ENCODE data around the gene ANK3. TPM values are rescaled to one million over a fixed set of nuclear protein-coding genes. Genes with fewer than 3 reads are reported as not detected.

Gene ANK3
- total RNA-seq, 1 experiment from 2014 or later, result 32.0 TPM

DNA sequence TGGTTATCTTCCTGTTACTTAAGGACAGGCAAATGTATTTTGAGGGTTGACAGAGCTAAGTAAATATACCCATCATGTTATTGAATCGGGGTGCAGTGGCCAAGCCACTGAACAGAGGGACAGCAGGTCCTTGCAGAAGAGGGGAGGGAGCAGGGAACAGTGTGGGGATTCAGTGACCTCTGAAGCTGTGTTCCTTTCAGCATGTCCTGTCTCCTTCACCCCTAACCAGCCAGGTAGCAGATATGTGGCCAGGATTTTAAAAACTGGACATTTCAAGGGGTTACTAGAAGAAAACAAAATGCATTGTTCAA is 12.7 kb downstream of the ANK3 start:
- intact Hi-C loops (cut with micrococcal nuclease; ENCODE audit: unreplicated experiment), result no loop called here
- POLR2A ChIA-PET (ENCODE audit: unreplicated experiment), result interaction anchor here (0.7 kb wide), 1 partner anchor 131 kb away, joined by 8 read pairs; no protein-coding TSS in a partner anchor
- H3K9me2 ChIP-seq (ENCODE audit: insufficient read depth), result no peaks in the 10 kb centered on the region; the same call in 1 of the 2 replicates

DNA sequence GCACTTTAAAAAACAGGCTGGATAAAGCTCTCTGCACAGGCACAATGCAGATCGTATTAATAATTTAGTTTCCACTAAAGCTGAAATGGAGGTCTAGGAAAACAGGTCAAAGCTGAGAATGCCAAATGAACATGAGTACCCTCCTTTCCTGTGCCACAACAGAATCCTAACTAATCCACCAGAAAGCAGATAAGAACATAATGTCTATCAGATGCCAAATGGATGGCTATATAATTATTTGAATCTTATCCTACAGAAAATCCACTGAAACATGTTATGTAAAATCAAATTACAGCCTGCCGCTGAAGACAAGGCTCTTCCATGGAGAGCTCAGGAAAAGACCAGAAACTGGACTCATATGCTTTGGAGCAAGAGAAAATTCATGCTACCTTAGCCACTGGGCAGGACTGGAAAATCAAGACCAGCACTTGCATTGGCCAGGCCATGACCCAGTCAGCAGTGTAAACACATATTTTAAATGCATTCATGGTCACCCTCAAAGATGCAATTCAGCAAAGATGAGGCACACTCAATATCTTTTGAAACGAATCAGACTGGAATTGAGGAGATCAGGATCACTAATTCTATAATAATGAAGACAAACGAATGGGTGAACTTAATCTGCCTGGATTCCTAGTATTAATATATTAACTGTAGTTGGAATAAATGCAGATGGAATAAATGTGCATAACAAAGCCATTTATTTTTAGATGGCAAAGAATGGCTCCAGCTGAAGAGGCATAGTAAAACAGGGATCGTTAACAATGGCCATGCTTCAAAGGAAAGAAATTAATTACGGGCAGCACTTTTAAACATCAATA is 13.2 kb downstream of the ANK3 start:
- no peak for TF ChIP-seq EZH2 (IDR thresholded peaks at IDR 0.05; ENCODE audit: low read depth)
- TF ChIP-seq, protein P1, sequence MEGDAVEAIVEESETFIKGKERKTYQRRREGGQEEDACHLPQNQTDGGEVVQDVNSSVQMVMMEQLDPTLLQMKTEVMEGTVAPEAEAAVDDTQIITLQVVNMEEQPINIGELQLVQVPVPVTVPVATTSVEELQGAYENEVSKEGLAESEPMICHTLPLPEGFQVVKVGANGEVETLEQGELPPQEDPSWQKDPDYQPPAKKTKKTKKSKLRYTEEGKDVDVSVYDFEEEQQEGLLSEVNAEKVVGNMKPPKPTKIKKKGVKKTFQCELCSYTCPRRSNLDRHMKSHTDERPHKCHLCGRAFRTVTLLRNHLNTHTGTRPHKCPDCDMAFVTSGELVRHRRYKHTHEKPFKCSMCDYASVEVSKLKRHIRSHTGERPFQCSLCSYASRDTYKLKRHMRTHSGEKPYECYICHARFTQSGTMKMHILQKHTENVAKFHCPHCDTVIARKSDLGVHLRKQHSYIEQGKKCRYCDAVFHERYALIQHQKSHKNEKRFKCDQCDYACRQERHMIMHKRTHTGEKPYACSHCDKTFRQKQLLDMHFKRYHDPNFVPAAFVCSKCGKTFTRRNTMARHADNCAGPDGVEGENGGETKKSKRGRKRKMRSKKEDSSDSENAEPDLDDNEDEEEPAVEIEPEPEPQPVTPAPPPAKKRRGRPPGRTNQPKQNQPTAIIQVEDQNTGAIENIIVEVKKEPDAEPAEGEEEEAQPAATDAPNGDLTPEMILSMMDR (conservative IDR thresholded peaks at IDR 0.05), result no peak
- no peaks in the 10 kb centered on the region for H3K36me3 ChIP-seq (ENCODE audit: low read depth)
- no peak overlapping the region for H2AFZ ChIP-seq
- no peak overlapping the region for H3K27ac ChIP-seq
- no peaks in the 10 kb centered on the region for H3K27me3 ChIP-seq (ENCODE audit: insufficient read depth, low read depth)
- ChIA-PET CTCF (no interaction called here), POLR2A (ENCODE audit: unreplicated experiment) (no interaction called here)
- no peak for DNase-seq
- BruUV-seq (replicated peaks), result no TSS peak
- no peaks in the 10 kb centered on the region for H3K9me3 ChIP-seq (ENCODE audit: insufficient read depth, low read depth)
- no peak overlapping the region for H3K4me2 ChIP-seq
- 0 out of 2 replicates have a peak, but pooled peaks cover 5% of the 10 kb centered on the region for H3K4me1 ChIP-seq (replicated peaks; ENCODE audit: insufficient read depth)
- H4K20me1 ChIP-seq (ENCODE audit: insufficient read depth), result no peaks in the 10 kb centered on the region
- intact Hi-C loops (cut with micrococcal nuclease; ENCODE audit: unreplicated experiment), result no loop called here
- H3K4me3 ChIP-seq, result no peak overlapping the region
- no peaks in the 10 kb centered on the region; the same call in 1 of the 2 replicates for H3K9me2 ChIP-seq (ENCODE audit: insufficient read depth)
- H3K79me2 ChIP-seq (ENCODE audit: low read depth), result no peaks in the 10 kb centered on the region
- H3F3A ChIP-seq (ENCODE audit: insufficient read depth, low read depth), result no peaks in the 10 kb centered on the region

More for the DNA sequence above, 12.7 kb downstream of the ANK3 start:
- CTCF ChIA-PET, result no interaction called here
- Histone ChIP-seq H3K4me2 (no peak overlapping the region), H3K4me1 (replicated peaks; ENCODE audit: insufficient read depth) (0 out of 2 replicates have a peak, but pooled peaks cover 5% of the 10 kb centered on the region), H3K27ac (no peak overlapping the region), H2AFZ (no peak overlapping the region), H3K27me3 (ENCODE audit: insufficient read depth, low read depth) (no peaks in the 10 kb centered on the region), H3F3A (ENCODE audit: insufficient read depth, low read depth) (no peaks in the 10 kb centered on the region), H4K20me1 (ENCODE audit: insufficient read depth) (no peaks in the 10 kb centered on the region), H3K79me2 (ENCODE audit: low read depth) (no peaks in the 10 kb centered on the region), H3K4me3 (no peak overlapping the region), H3K9me3 (ENCODE audit: insufficient read depth, low read depth) (no peaks in the 10 kb centered on the region), H3K36me3 (ENCODE audit: low read depth) (no peaks in the 10 kb centered on the region)
- DNase-seq, result no peak
- no peak for TF ChIP-seq EZH2 (IDR thresholded peaks at IDR 0.05; ENCODE audit: low read depth)
- TF ChIP-seq, protein P1 (conservative IDR thresholded peaks at IDR 0.05), result no peak
- no TSS peak for BruUV-seq (replicated peaks)

DNA sequence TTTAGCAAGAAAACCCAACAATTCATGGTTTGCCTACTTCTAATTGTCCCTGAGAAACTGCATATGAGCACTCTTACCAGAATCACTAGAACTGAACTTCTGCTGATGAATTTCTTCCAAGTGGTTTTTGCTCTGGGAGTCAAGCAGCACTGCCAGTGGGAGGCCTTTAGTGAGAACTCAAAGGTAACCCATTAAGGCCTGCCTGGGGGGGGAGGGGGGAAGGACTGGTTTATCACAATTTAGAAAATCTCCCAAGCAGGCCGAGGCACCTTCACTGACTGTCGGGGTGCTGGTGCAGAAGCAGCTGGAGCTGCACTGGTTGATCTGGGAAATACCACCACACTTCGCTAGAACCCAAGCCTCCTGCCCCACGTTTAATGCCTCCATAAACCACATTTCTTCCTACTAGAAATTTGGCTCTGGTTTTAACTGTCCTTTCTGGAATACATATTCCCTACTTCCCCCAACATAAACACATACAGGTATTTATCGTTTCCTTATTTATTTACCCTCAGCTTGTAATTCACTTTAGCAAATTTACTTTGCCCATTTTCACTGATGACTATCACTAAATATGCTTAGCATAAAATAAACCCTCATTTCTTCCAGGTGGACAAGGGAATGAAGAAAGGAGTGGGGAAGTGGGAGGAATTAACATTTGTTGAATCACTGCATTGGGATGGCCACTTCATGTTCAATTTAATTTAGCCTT is 14.2 kb downstream of the ANK3 start:
- no peaks in the 10 kb centered on the region for H4K20me1 ChIP-seq (ENCODE audit: insufficient read depth)
- 0 out of 2 replicates have a peak, but pooled peaks cover 5% of the 10 kb centered on the region for H3K4me1 ChIP-seq (replicated peaks; ENCODE audit: insufficient read depth)
- no peak overlapping the region for H3K27ac ChIP-seq
- ChIA-PET POLR2A (ENCODE audit: unreplicated experiment) (no interaction called here), CTCF (no interaction called here)
- TF ChIP-seq EZH2 (IDR thresholded peaks at IDR 0.05; ENCODE audit: low read depth), result no peak
- TF ChIP-seq, protein P1 (conservative IDR thresholded peaks at IDR 0.05), result no peak
- H3K4me3 ChIP-seq, result no peak overlapping the region
- intact Hi-C loops (cut with micrococcal nuclease; ENCODE audit: unreplicated experiment), result no loop called here
- no peak overlapping the region for H3K4me2 ChIP-seq
- BruUV-seq (replicated peaks), result no TSS peak
- no peaks in the 10 kb centered on the region for H3K79me2 ChIP-seq (ENCODE audit: low read depth)
- no peak overlapping the region for H2AFZ ChIP-seq
- H3K9me2 ChIP-seq (ENCODE audit: insufficient read depth), result no peaks in the 10 kb centered on the region; the same call in 1 of the 2 replicates
- DNase-seq, result no peak
- H3F3A ChIP-seq (ENCODE audit: insufficient read depth, low read depth), result no peaks in the 10 kb centered on the region
- H3K27me3 ChIP-seq (ENCODE audit: insufficient read depth, low read depth), result no peaks in the 10 kb centered on the region
- H3K9me3 ChIP-seq (ENCODE audit: insufficient read depth, low read depth), result no peaks in the 10 kb centered on the region
- H3K36me3 ChIP-seq (ENCODE audit: low read depth), result no peaks in the 10 kb centered on the region
